IMR-90 (cell line): ENCODE measurements around the gene PPM1F. TPM values are rescaled to one million over a fixed set of nuclear protein-coding genes. Genes with fewer than 3 reads are reported as not detected.

Experiments
- ATAC-seq: fragments of 200-7000 bp; cut with Tn5 transposase; 2 replicates; pipeline ENCODE4 v1.9.1; 2020; ENCODE audit warnings: low read depth, mild to moderate bottlenecking, moderate library complexity
- BruUV-seq: library from RNA; stranded (reverse); fragments of 400-500 nt; replicated peaks from 2 replicates; lab custom pipeline; 2021; lab: Mats Ljungman, UMichigan
- CTCF ChIA-PET: fragments of 300-600 bp; formaldehyde crosslinking; extraction: SDS; loops from one replicate; lab custom pipeline; 2021; ENCODE audit warnings: antibody characterized with exemption; lab: Yijun Ruan, JAX
- POLR2A ChIA-PET: fragments of 300-600 bp; sonication (Branson Sonifier 250); formaldehyde crosslinking; loops from one replicate; lab custom pipeline; 2022; ENCODE audit warnings: antibody characterized with exemption; ENCODE audit not compliant: unreplicated experiment; lab: Charles Lee
- DNase-seq: peaks from one replicate; pipeline ENCODE4 v3.0.0; 2013
- H2AFZ ChIP-seq: replicated peaks from 2 replicates; pipeline ENCODE3; 2013; ENCODE audit warnings: low read length, mild to moderate bottlenecking; ENCODE audit not compliant: poor library complexity
- H2AK5ac ChIP-seq: 2 replicates; pipeline ENCODE4 v1.6.1; 2013; ENCODE audit warnings: low read depth, low read length, inconsistent platforms
- H2AK9ac ChIP-seq: replicated peaks from 2 replicates; pipeline ENCODE3; 2013; ENCODE audit warnings: mild to moderate bottlenecking, low read depth, low read length, moderate library complexity; ENCODE audit not compliant: poor library complexity
- H2BK120ac ChIP-seq: 2 replicates; pipeline ENCODE4 v1.6.1; 2013; ENCODE audit warnings: low read depth, low read length, inconsistent platforms
- H2BK15ac ChIP-seq: 3 replicates; pipeline ENCODE4 v1.6.1; 2013; ENCODE audit warnings: low read depth, low read length, inconsistent platforms
- H2BK20ac ChIP-seq: 2 replicates; pipeline ENCODE4 v1.6.1; 2013; ENCODE audit warnings: low read depth, mild to moderate bottlenecking, inconsistent platforms, low read length, moderate library complexity
- H2BK5ac ChIP-seq: 2 replicates; pipeline ENCODE4 v1.6.1; 2013; ENCODE audit warnings: mild to moderate bottlenecking, low read depth, low read length, inconsistent platforms; ENCODE audit not compliant: poor library complexity, severe bottlenecking
- H3K14ac ChIP-seq: replicated peaks from 2 replicates; pipeline ENCODE4 v1.6.1; 2013; ENCODE audit warnings: low read depth, low read length, inconsistent platforms
- H3K18ac ChIP-seq: 2 replicates; pipeline ENCODE4 v1.6.1; 2013; ENCODE audit warnings: low read depth, low read length, control low read depth
- H3K23ac ChIP-seq: 2 replicates; pipeline ENCODE4 v1.6.1; 2013; ENCODE audit warnings: low read depth, low read length, inconsistent platforms
- H3K27ac ChIP-seq: 2 replicates; pipeline ENCODE4 v1.5.1; 2013; ENCODE audit warnings: mild to moderate bottlenecking, control low read depth, low read length; ENCODE audit not compliant: insufficient read depth
- H3K27me3 ChIP-seq: 2 replicates; pipeline ENCODE4 v1.6.1; 2013; ENCODE audit warnings: low read length; ENCODE audit not compliant: control insufficient read depth, insufficient read depth
- H3K36me3 ChIP-seq: 2 replicates; pipeline ENCODE4 v1.6.1; 2013; ENCODE audit warnings: low read length, mixed read lengths; ENCODE audit not compliant: control insufficient read depth, insufficient read depth
- H3K4ac ChIP-seq: 2 replicates; pipeline ENCODE4 v1.6.1; 2013; ENCODE audit warnings: low read depth, low read length, inconsistent platforms
- H3K4me1 ChIP-seq: 2 replicates; pipeline ENCODE4 v1.6.1; 2013; ENCODE audit warnings: low read length, mixed read lengths; ENCODE audit not compliant: control insufficient read depth, insufficient read depth
- H3K4me2 ChIP-seq: 2 replicates; pipeline ENCODE4 v1.6.1; 2013; ENCODE audit warnings: low read depth, mild to moderate bottlenecking, control low read depth, low read length, moderate library complexity
- H3K4me3 ChIP-seq: 2 replicates; pipeline ENCODE4 v1.5.1; 2013; ENCODE audit warnings: low read depth, mild to moderate bottlenecking, control low read depth, low read length, moderate library complexity; ENCODE audit not compliant: insufficient read depth
- H3K56ac ChIP-seq: 2 replicates; pipeline ENCODE4 v1.6.1; 2013; ENCODE audit warnings: low read length, inconsistent platforms; ENCODE audit not compliant: insufficient read depth; ENCODE audit errors: extremely low read depth
- H3K79me1 ChIP-seq, 2 experiments: 2 replicates each; pipeline ENCODE4 v1.6.1; 2013; ENCODE audit warnings: low read length in 2 of 2, inconsistent platforms in 1 of 2, low read depth in 1 of 2
- H3K9ac ChIP-seq: 2 replicates; pipeline ENCODE4 v1.6.1; 2013; ENCODE audit warnings: low read depth, low read length, control low read depth
- H3K9me1 ChIP-seq: 2 replicates; pipeline ENCODE4 v1.6.1; 2013; ENCODE audit warnings: low read length, inconsistent platforms; ENCODE audit not compliant: insufficient read depth
- H3K9me3 ChIP-seq: 2 replicates; pipeline ENCODE4 v1.6.1; 2013; ENCODE audit warnings: low read length; ENCODE audit not compliant: control insufficient read depth, insufficient read depth
- H4K20me1 ChIP-seq: 2 replicates; pipeline ENCODE4 v1.6.1; 2013; ENCODE audit warnings: low read length, inconsistent platforms; ENCODE audit not compliant: insufficient read depth
- H4K5ac ChIP-seq: 2 replicates; pipeline ENCODE4 v1.6.1; 2013; ENCODE audit warnings: mild to moderate bottlenecking, low read depth, low read length, control low read depth
- H4K8ac ChIP-seq, 2 experiments: 2 replicates each; pipeline ENCODE4 v1.6.1; 2013; ENCODE audit warnings: low read depth in 2 of 2, low read length in 2 of 2, control low read depth in 1 of 2, inconsistent platforms in 1 of 2
- H4K91ac ChIP-seq: 2 replicates; pipeline ENCODE4 v1.6.1; 2013; ENCODE audit warnings: low read depth, low read length, inconsistent platforms; ENCODE audit not compliant: insufficient read depth
- BHLHE40 ChIP-seq: fragments of 150-350 bp; IDR thresholded peaks from 2 replicates; pipeline ENCODE4 v1.6.1; 2016; ENCODE audit warnings: mild to moderate bottlenecking, low read depth, low read length
- CEBPB ChIP-seq: IDR thresholded peaks from 2 replicates; pipeline ENCODE4 v1.6.1; 2012; ENCODE audit warnings: low read depth, low read length, improper control_type of control experiment
- CHD1 ChIP-seq: IDR thresholded peaks from 2 replicates; pipeline ENCODE4 v1.6.1; 2012; ENCODE audit warnings: low read depth, low read length, improper control_type of control experiment
- FOS ChIP-seq: fragments of 150-350 bp; IDR thresholded peaks from 2 replicates; pipeline ENCODE4 v1.6.1; 2016; ENCODE audit warnings: low read depth, low read length
- MAFK ChIP-seq: IDR thresholded peaks from 2 replicates; pipeline ENCODE4 v1.6.1; 2012; ENCODE audit warnings: low read depth, low read length, improper control_type of control experiment
- MAZ ChIP-seq: IDR thresholded peaks from 2 replicates; pipeline ENCODE4 v1.6.1; 2012; ENCODE audit warnings: low read depth, mild to moderate bottlenecking, low read length, improper control_type of control experiment, moderate library complexity, borderline replicate concordance
- NFE2L2 ChIP-seq: fragments of 150-350 bp; IDR thresholded peaks from 2 replicates; pipeline ENCODE4 v1.6.1; 2016; ENCODE audit warnings: low read depth, mild to moderate bottlenecking, low read length
- POLR2A ChIP-seq: IDR thresholded peaks from 2 replicates; pipeline ENCODE4 v1.6.1; 2012; ENCODE audit warnings: mild to moderate bottlenecking, low read depth, low read length
- RCOR1 ChIP-seq: IDR thresholded peaks from 2 replicates; pipeline ENCODE4 v1.6.1; 2012; ENCODE audit warnings: mild to moderate bottlenecking, low read length, improper control_type of control experiment; ENCODE audit not compliant: insufficient replicate concordance
- RFX5 ChIP-seq: IDR thresholded peaks from 2 replicates; pipeline ENCODE4 v1.8.0; 2012; ENCODE audit warnings: low read depth, mild to moderate bottlenecking, low read length, moderate library complexity
- SMC3 ChIP-seq: fragments of 150-350 bp; IDR thresholded peaks from 2 replicates; pipeline ENCODE4 v1.6.1; 2016; ENCODE audit warnings: low read depth, mild to moderate bottlenecking, antibody characterized with exemption, low read length, moderate library complexity
- WGBS, 2 experiments: methylation state at CpG; one replicate each; pipeline versions ENCODE4 v1.1.5 to v1.1.7; 2013; ENCODE audit warnings: missing lambda C conversion rate in 2 of 2; ENCODE audit not compliant: insufficient read length in 1 of 2; ENCODE audit errors: extremely low coverage in 2 of 2; 5-methylcytosine and 5-hydroxymethylcytosine counted together
- dilution Hi-C: fragments of 300-500 bp; cut with HindIII; formaldehyde crosslinking; loops from one replicate; pipeline ENCODE4 v1.14.3; 2018; ENCODE audit warnings: low sequenced_read_pairs; ENCODE audit not compliant: unreplicated experiment
- in situ Hi-C: fragments of 300-500 bp; cut with MboI; formaldehyde crosslinking; loops from 3 replicates; pipeline ENCODE4 v1.14.3; 2019; ENCODE audit warnings: low sequenced_read_pairs, inconsistent platforms, mixed read lengths
- intact Hi-C: fragments of 100-400 bp; cut with micrococcal nuclease; formaldehyde crosslinking; loops from 2 replicates; pipeline ENCODE4 v1.10.0; 2022
- polyA plus RNA-seq, 3 experiments: library from polyadenylated mRNA; depleted of rRNA; stranded (reverse); fragments of >200 nt; gene quantifications; 2 replicates each; pipeline ENCODE4 v1.2.3, GENCODE V29; 2012; ENCODE audit warnings: low replicate concordance in 1 of 3
- total RNA-seq: library from RNA; depleted of rRNA; stranded (reverse); fragments of >200 nt; gene quantifications from 2 replicates; pipeline ENCODE4 v1.2.3, GENCODE V29; 2012
- TF ChIP-seq, protein P1 (sequence below): fragments of 150-350 bp; IDR thresholded peaks from 2 replicates; pipeline ENCODE4 v1.6.1; 2016; ENCODE audit warnings: low read depth, mild to moderate bottlenecking, low read length, moderate library complexity, borderline replicate concordance
- TF ChIP-seq, protein P2 (sequence below): conservative IDR thresholded peaks from 2 replicates; pipeline ENCODE4 v1.5.1; 2012; ENCODE audit warnings: mild to moderate bottlenecking, low read depth, low read length, improper control_type of control experiment

Gene PPM1F
- total and polyA plus RNA-seq, 2 of the 4 experiments (the other 2 are of a cell fraction) = 20.8 to 30.3 TPM

DNA sequence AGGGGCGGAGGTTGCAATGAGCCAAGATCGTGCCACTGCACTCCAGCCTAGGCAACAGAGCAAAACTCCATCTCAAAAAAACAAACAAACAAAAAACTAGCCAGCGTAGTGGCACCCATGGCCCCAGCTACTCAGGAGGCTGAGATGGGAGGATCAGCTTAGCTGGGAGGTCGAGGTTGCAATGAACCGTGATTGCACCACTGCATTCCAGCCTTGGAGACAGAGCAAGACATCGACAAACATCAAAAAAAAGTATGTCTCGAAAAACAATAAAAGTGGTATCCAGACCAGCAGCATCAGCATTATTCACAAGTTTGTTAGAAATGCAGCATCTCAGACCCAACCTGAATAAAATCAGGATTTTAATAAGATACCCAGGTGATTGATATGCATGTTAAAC lies 79.0 kb downstream of the PPM1F start:
- Histone ChIP-seq H3K18ac (no peak overlapping the region), H2BK120ac (no peak overlapping the region), H2AFZ (no peak overlapping the region), H2BK20ac (no peak overlapping the region), H3K9ac (no peak overlapping the region), H3K14ac (no peak overlapping the region), H3K56ac (no peak overlapping the region), H3K9me1 (no peaks in the 10 kb centered on the region; the same call in 1 of the 2 replicates), H2AK9ac (no peak overlapping the region), H4K91ac (no peak overlapping the region), H2AK5ac (no peak overlapping the region), H4K20me1 (no peaks in the 10 kb centered on the region), H4K8ac (no peak overlapping the region), H3K27ac (no peak overlapping the region), H3K79me1 (no peaks in the 10 kb centered on the region), H4K5ac (no peak overlapping the region), H3K36me3 (no peaks in the 10 kb centered on the region), H2BK15ac (no peak overlapping the region), H2BK5ac (no peak overlapping the region), H3K4me2 (no peak overlapping the region), H3K4me1 (no peaks in the 10 kb centered on the region), H3K9me3 (no peaks in the 10 kb centered on the region), H3K4me3 (no peak overlapping the region), H3K23ac (no peak overlapping the region), H3K4ac (no peak overlapping the region), H3K27me3 (no peaks in the 10 kb centered on the region)
- POLR2A ChIA-PET = no interaction called here
- intact Hi-C loops (no loop called here), in situ Hi-C loops (no loop called here), dilution Hi-C loops (no loop called here)
- no peak for ATAC-seq
- no peak for DNase-seq
- 79% methylated on average over 2 of the region's 7 CpGs; no CpG with 5 or more reads in 1 of the 2 experiments for WGBS, 2 experiments
- BruUV-seq = no TSS peak
- TF ChIP-seq CHD1 = no peak
- TF ChIP-seq POLR2A = no peak
- no peak for TF ChIP-seq BHLHE40
- no peak for TF ChIP-seq CEBPB
- no peak for TF ChIP-seq MAZ
- no peak for TF ChIP-seq MAFK
- TF ChIP-seq NFE2L2 = no peak
- TF ChIP-seq, protein P1, sequence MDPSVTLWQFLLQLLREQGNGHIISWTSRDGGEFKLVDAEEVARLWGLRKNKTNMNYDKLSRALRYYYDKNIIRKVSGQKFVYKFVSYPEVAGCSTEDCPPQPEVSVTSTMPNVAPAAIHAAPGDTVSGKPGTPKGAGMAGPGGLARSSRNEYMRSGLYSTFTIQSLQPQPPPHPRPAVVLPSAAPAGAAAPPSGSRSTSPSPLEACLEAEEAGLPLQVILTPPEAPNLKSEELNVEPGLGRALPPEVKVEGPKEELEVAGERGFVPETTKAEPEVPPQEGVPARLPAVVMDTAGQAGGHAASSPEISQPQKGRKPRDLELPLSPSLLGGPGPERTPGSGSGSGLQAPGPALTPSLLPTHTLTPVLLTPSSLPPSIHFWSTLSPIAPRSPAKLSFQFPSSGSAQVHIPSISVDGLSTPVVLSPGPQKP = no peak
- TF ChIP-seq, protein P2, sequence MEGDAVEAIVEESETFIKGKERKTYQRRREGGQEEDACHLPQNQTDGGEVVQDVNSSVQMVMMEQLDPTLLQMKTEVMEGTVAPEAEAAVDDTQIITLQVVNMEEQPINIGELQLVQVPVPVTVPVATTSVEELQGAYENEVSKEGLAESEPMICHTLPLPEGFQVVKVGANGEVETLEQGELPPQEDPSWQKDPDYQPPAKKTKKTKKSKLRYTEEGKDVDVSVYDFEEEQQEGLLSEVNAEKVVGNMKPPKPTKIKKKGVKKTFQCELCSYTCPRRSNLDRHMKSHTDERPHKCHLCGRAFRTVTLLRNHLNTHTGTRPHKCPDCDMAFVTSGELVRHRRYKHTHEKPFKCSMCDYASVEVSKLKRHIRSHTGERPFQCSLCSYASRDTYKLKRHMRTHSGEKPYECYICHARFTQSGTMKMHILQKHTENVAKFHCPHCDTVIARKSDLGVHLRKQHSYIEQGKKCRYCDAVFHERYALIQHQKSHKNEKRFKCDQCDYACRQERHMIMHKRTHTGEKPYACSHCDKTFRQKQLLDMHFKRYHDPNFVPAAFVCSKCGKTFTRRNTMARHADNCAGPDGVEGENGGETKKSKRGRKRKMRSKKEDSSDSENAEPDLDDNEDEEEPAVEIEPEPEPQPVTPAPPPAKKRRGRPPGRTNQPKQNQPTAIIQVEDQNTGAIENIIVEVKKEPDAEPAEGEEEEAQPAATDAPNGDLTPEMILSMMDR = no peak
- TF ChIP-seq RFX5 = no peak
- TF ChIP-seq FOS = no peak
- TF ChIP-seq RCOR1 = no peak
- TF ChIP-seq SMC3 = no peak
- CTCF ChIA-PET = interaction anchor here (0.6 kb wide), 1 partner anchor 16 kb away, joined by 3 read pairs; no protein-coding TSS in a partner anchor
